HepG2 (cell line): Measurements from ENCODE around the gene SFXN5. TPM values are rescaled to one million over a fixed set of nuclear protein-coding genes. Genes with fewer than 3 reads are reported as not detected.
A peak's percentile ranks its signal among the peaks of the same experiment; 100 is the strongest.

Experiments used
- CBX5 ChIP-seq: sonication (generic); formaldehyde crosslinking; IDR thresholded peaks from 2 replicates; pipeline ENCODE4 v1.4.0; 2020; ENCODE audit warnings: missing genetic modification reagents, borderline replicate concordance
- CENPBD1 ChIP-seq: sonication (generic); formaldehyde crosslinking; IDR thresholded peaks from 2 replicates; pipeline ENCODE4 v1.8.0; 2022; ENCODE audit warnings: missing genetic modification reagents, low read depth, mild to moderate bottlenecking, borderline replicate concordance
- CHD4 ChIP-seq: fragments of 200-600 bp; sonication (generic); IDR thresholded peaks from 2 replicates; pipeline ENCODE4 v1.7.0; 2017; ENCODE audit warnings: mild to moderate bottlenecking, low read length, borderline replicate concordance
- EED ChIP-seq: sonication (generic); formaldehyde crosslinking; IDR thresholded peaks from 2 replicates; pipeline ENCODE4 v1.5.0; 2020; ENCODE audit warnings: mild to moderate bottlenecking, missing genetic modification reagents
- ETS1 ChIP-seq: sonication (generic); formaldehyde crosslinking; IDR thresholded peaks from 2 replicates; pipeline ENCODE4 v1.4.0; 2020; ENCODE audit warnings: missing genetic modification reagents
- FOXA3 ChIP-seq: IDR thresholded peaks from 2 replicates; pipeline ENCODE4 v1.6.1; 2016; ENCODE audit warnings: missing genetic modification reagents, missing compliant biosample characterization
- HDAC1 ChIP-seq: sonication (generic); formaldehyde crosslinking; IDR thresholded peaks from 2 replicates; pipeline ENCODE4 v1.5.1; 2020; ENCODE audit warnings: mild to moderate bottlenecking, missing genetic modification reagents
- HIVEP1 ChIP-seq: sonication (generic); formaldehyde crosslinking; IDR thresholded peaks from 2 replicates; pipeline ENCODE4 v1.4.0; 2020; ENCODE audit warnings: mild to moderate bottlenecking, missing genetic modification reagents
- JUNB ChIP-seq: sonication (generic); formaldehyde crosslinking; IDR thresholded peaks from 2 replicates; pipeline ENCODE4 v1.8.0; 2022; ENCODE audit warnings: missing genetic modification reagents, mild to moderate bottlenecking, borderline replicate concordance
- MAX ChIP-seq: IDR thresholded peaks from 2 replicates; pipeline ENCODE4 v1.6.1; 2012; ENCODE audit warnings: inconsistent platforms
- NFATC3 ChIP-seq: sonication (generic); formaldehyde crosslinking; IDR thresholded peaks from 2 replicates; pipeline ENCODE4 v1.5.1; 2020; ENCODE audit warnings: mild to moderate bottlenecking, missing genetic modification reagents
- NONO ChIP-seq, 2 experiments: fragments of 450-650 bp in 1 of 2; sonication (generic) in 1 of 2; formaldehyde crosslinking in 1 of 2; IDR thresholded peaks in 1 of 2; conservative IDR thresholded peaks in 1 of 2; 2 replicates each; pipeline versions ENCODE4 v1.6.1 to v1.8.0; 2017 to 2022; ENCODE audit warnings: mild to moderate bottlenecking in 1 of 2, missing genetic modification reagents in 1 of 2, moderate library complexity in 1 of 2
- PAWR ChIP-seq: sonication (generic); formaldehyde crosslinking; IDR thresholded peaks from 2 replicates; pipeline ENCODE4 v1.4.0; 2020; ENCODE audit warnings: missing genetic modification reagents, mild to moderate bottlenecking, borderline replicate concordance
- PHF8 ChIP-seq: sonication (generic); formaldehyde crosslinking; IDR thresholded peaks from 2 replicates; pipeline ENCODE4 v1.5.0; 2020; ENCODE audit warnings: missing genetic modification reagents
- POLR2AphosphoS5 ChIP-seq: IDR thresholded peaks from 2 replicates; pipeline ENCODE4 v1.6.1; 2012; ENCODE audit warnings: low read depth, low read length
- SOX6 ChIP-seq, 2 experiments: fragments of 450-650 bp in 1 of 2; sonication (generic) in 1 of 2; formaldehyde crosslinking in 1 of 2; IDR thresholded peaks; 2 replicates each; pipeline versions ENCODE4 v1.4.0 to v1.6.1; 2017 to 2020; ENCODE audit warnings: antibody characterized with exemption in 1 of 2, mild to moderate bottlenecking in 1 of 2, missing genetic modification reagents in 1 of 2
- TERF1 ChIP-seq: sonication (generic); formaldehyde crosslinking; IDR thresholded peaks from 2 replicates; pipeline ENCODE4 v1.8.0; 2022; ENCODE audit warnings: mild to moderate bottlenecking, missing genetic modification reagents, moderate library complexity
- TFE3 ChIP-seq: IDR thresholded peaks from 2 replicates; pipeline ENCODE4 v1.6.1; 2016
- TOPORS ChIP-seq: sonication (generic); formaldehyde crosslinking; IDR thresholded peaks from 2 replicates; pipeline ENCODE4 v1.8.0; 2023; ENCODE audit warnings: mild to moderate bottlenecking, missing genetic modification reagents
- WIZ ChIP-seq: sonication (generic); formaldehyde crosslinking; IDR thresholded peaks from 2 replicates; pipeline ENCODE4 v1.5.1; 2020; ENCODE audit warnings: mild to moderate bottlenecking, missing genetic modification reagents
- ZNF3 ChIP-seq: IDR thresholded peaks from 2 replicates; pipeline ENCODE4 v1.7.0; 2017; ENCODE audit warnings: inconsistent platforms
- ZNF354B ChIP-seq: sonication (generic); formaldehyde crosslinking; IDR thresholded peaks from 2 replicates; pipeline ENCODE4 v1.8.0; 2022; ENCODE audit warnings: mild to moderate bottlenecking, missing genetic modification reagents
- ZNF597 ChIP-seq: sonication (generic); formaldehyde crosslinking; IDR thresholded peaks from 2 replicates; pipeline ENCODE4 v1.5.0; 2020; ENCODE audit warnings: missing genetic modification reagents
- ZNF674 ChIP-seq: sonication (generic); formaldehyde crosslinking; IDR thresholded peaks from 2 replicates; pipeline ENCODE4 v1.5.0; 2020; ENCODE audit warnings: low read depth, mild to moderate bottlenecking, missing genetic modification reagents
- ZNF75D ChIP-seq: sonication (generic); formaldehyde crosslinking; IDR thresholded peaks from 2 replicates; pipeline ENCODE4 v1.8.1; 2023; ENCODE audit warnings: missing genetic modification reagents, mild to moderate bottlenecking, borderline replicate concordance
- polyA plus RNA-seq, 8 experiments: library from polyadenylated mRNA; depleted of rRNA in 3 of 8; stranded (reverse) in 7 of 8; unstranded in 1 of 8; fragments of >200 nt; fragmentation: Illumina TruSeq in 4 of 8; extraction: Trizol in 4 of 8; gene quantifications; 2 replicates each; pipeline versions ENCODE4 v1.2.1 to v1.2.3, GENCODE V29; 2011 to 2016; ENCODE audit warnings: low read depth in 4 of 8, missing spikeins in 1 of 8, mixed read lengths in 1 of 8; ENCODE audit not compliant: insufficient read depth in 1 of 8
- total RNA-seq, 5 experiments: library from RNA; depleted of rRNA; stranded (reverse); fragments of >200 nt; fragmentation: Illumina TruSeq; extraction: Trizol; gene quantifications; 2 replicates each; pipeline ENCODE4 v1.2.3, GENCODE V29; 2016; ENCODE audit warnings: low read depth in 1 of 5

Gene SFXN5
- total and polyA plus RNA-seq, 2 of the 13 experiments (the other 11 are each of a cell fraction or from before 2014, with no cell fraction given) = 34.9 to 37.4 TPM

- TF ChIP-seq CENPBD1 (CRISPR knock-in tag) = no peak
- TF ChIP-seq NONO (IDR thresholded peaks at IDR 0.05) = no peak
- TF ChIP-seq NONO (CRISPR knock-in tag; conservative IDR thresholded peaks at IDR 0.05) = no peak
- TF ChIP-seq TERF1 = 0 out of 2 replicates have a peak, but pooled peaks have one; percentile 81
- no peak for TF ChIP-seq JUNB (CRISPR knock-in tag)
- no peak for TF ChIP-seq ZNF75D (CRISPR knock-in tag)
- TF ChIP-seq MAX = peak; percentile 41; the same call in 1 of the 2 replicates
- TF ChIP-seq ZNF3 (CRISPR knock-in tag) = no peak
- TF ChIP-seq TFE3 (CRISPR knock-in tag) = no peak
- TF ChIP-seq FOXA3 (CRISPR knock-in tag) = no peak; the same call in 1 of the 2 replicates
- 0 out of 2 replicates have a peak, but pooled peaks have one; percentile 40 for TF ChIP-seq CBX5 (CRISPR knock-in tag)
- peak; percentile 74; the same call in 1 of the 2 replicates for TF ChIP-seq ETS1 (CRISPR knock-in tag)
- TF ChIP-seq SOX6 (IDR thresholded peaks at IDR 0.05) = no peak
- TF ChIP-seq SOX6 (CRISPR knock-in tag; IDR thresholded peaks at IDR 0.05) = no peak
- TF ChIP-seq ZNF354B = no peak
- TF ChIP-seq CHD4 = no peak
- TF ChIP-seq ZNF674 (CRISPR knock-in tag) = no peak
- peak; percentile 62 for TF ChIP-seq PHF8 (CRISPR knock-in tag)
- no peak for TF ChIP-seq PAWR (CRISPR knock-in tag)
- no peak for TF ChIP-seq NFATC3 (CRISPR knock-in tag)
- no peak; the same call in 1 of the 2 replicates for TF ChIP-seq POLR2AphosphoS5
- TF ChIP-seq WIZ (CRISPR knock-in tag) = 0 out of 2 replicates have a peak, but pooled peaks have one; percentile 77
- no peak for TF ChIP-seq ZNF597 (CRISPR knock-in tag)
- no peak for TF ChIP-seq TOPORS
- no peak for TF ChIP-seq HIVEP1 (CRISPR knock-in tag)
- TF ChIP-seq EED (CRISPR knock-in tag) = peak; percentile 88; the same call in 1 of the 2 replicates
- peak; percentile 42; the same call in 1 of the 2 replicates for TF ChIP-seq HDAC1 (CRISPR knock-in tag)
Observed at GRCh38 chr2:73070643-73071359, 711 bp downstream of the SFXN5 start (continued).
